ENCODE results near the gene KRT79.

Gene KRT79

DNA sequence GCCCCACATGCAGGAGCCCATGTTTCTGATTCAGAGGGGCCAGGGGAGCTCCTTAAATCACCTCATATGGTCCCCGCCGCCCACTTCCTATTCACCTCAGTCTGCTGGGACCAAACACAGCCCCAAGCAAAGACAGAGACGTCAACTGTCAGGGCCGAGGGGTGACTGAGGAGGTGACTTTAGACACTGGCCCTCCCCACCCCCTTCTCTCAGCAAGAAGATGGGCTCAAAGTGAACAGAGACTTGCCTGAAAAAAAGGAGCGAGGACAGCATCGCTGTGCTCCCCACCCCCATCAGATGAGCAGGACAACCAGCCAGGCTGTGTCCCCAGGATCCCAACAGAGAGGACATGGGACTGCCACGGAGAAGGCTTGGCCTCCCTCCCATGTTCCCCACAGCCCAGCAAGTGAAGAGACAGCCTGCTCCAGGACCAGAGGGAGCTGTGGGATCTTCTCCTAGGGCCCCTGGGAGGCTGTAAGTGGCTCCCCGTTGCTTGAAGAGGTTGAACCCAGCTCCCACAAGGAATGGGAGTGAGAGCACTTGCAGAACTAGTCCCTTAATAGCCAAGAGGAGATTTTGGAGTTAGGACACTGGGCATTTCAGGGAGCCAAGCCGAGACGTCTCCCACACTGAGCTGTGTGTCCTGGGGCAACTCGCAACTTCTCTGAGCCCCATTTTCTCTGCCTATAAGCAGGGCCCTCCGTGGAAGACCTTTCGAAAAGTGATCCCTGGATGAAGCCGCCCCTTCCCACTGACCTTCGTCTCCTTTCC lies 1.3 kb upstream of the KRT79 start:
- DNase-seq (ENCODE audit: low read depth, low spot score): no peak

DNA sequence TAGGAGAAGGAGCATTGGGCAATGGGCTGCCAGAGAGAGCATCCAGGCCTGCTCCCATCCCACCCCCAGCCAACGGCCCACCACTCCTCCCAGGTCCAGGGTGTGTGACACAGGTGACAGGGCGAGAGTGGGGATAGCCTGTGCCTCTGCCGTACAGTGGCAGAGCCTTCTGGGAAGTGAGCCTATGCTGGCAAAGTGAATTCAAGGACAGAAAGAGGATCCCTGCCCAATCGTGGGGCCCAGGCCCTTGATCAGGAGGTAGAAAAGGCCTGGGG lies 553 bp upstream of the KRT79 start:
- no peak for DNase-seq (ENCODE audit: low read depth, low spot score)

DNA sequence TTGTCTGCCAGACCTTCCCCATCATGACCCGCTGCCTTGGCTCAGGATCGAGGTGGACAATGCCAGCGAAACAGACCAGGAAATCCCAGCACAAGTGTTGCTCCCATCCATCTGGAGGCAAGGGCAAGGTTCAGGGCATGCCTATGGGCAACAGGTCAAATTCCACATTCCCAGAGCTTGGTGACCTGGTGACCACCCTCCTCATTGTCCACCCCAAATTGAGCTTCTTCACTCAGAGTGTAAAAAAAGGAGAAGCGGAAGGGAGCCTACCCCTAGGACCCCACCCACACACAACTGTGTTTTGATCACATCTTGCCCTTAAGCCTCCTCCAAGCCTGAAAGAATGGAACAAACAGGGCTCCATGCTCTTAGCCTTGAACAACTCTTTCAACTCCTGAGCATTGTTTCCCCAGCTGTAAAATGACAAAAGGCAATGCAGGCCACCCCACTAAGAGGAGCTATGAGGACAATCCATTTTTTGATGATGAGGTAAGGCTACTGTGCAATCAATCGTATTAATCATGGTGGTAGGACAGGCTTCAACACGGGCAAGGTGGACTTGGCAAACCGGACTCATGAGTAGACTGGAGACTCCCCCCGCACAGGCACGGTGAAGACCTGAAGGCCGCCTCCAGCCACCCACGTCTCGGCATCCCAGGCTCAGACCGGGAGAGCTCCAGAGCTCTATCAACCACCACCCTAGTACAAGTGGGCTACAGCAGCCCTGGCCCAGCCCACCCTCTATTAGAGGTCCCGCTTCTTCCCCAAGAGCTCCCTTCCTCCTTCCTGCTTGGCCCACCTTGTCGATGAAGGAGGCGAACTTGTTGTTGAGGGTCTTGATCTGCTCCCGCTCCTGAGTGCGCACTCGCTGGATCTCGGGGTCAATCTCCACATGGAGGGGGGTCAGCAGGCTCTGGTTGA lies 866 bp downstream of the KRT79 start:
- DNase-seq (ENCODE audit: low read depth, low spot score): no peak

DNA sequence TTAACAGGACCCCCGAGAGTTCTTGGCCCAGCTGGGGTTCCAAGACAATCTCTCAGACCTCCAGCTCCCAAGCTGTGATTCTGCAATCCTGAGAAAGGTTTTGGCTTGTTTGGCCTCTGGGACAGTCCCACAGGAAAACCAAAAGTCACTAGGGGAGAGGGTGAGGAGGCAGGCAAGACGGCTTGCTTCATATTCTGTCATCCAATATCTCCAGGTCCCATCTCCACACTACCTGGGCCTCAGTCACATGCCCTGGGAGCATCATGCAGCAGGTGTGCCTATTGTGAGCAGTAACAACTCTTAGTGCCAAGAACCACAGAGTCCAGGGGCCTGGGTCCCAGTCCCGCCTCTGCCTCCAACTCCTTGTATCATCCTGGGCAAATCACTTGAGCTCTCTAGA lies 1.7 kb downstream of the KRT79 start:
- no peak for DNase-seq (ENCODE audit: low read depth, low spot score)

DNA sequence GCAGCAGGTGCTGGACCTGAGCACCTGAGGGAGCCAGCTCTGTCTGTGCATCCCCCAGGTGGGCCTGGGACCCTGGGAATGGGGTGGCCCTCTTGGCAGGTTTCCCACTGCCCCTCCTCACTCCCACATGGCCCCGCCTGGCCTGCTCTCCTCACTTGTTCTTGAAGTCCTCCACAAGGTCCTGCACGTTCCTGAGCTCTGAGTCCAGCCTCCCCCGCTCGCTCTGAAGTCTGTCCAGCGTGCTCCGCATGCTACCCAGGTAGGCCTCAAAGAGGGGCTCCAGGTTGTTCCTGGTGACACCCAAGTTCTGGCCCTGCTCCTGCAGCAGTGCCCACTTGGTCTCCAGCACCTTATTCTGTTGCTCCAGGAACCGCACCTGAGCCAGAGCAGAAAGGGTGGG lies 2.9 kb downstream of the KRT79 start:
- no peak for DNase-seq (ENCODE audit: low read depth, low spot score)

DNA sequence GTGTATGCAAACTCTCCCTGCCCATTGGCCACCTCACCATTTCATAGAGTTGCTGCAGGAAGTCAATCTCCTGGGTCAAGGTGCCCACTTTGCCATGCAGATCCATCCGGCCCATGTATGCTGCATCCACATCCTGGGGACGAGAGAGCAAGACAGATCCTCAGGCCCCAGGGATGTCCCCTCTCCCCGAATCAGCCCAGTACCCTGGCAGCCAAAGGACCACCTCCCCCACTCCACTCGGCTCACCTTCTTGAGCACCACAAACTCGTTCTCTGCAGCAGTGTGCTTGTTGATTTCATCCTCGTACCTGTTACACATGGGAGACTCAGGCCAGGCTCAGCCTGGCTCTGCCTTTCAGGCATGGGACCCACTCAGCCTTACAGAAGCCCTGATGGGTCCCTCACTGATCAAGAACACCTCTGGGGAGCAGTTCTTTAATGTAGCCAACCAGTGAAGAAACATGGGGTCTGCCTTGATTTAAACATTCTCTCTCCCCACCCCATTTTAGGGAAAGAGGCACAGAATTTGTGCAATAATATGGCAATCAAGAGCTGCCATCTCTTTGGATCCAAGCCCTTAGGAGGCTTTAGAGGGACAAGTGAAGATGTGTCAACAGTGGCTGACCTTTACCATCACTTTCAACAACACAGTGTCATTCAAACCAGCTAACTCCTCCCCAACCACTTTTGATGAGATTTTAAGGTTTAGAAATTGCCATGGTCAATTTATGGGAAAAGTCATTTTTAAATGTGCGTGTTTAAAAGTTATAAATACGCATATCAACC lies 3.9 kb downstream of the KRT79 start:
- no peak for DNase-seq (ENCODE audit: low read depth, low spot score)

DNA sequence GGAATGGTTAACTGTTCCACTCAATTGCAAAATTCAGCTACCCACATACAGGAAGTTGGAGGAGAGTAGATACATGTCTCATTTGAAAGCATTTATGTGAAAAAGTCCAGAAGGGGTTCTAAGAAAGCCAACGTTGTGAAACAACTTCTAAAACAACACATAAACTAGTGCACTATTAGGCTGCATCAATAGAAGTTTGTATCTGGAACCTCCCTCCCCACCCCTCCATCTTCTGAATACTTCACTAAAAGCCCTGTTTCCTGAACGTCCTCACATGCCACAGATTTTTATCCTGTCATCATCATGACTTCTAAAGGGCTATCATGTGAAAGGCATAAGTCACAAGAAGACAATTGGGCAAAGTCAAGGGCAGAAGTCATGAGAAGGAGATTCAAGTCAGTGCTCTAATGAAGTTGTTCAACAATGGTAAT lies 5.5 kb downstream of the KRT79 start:
- no peak for DNase-seq (ENCODE audit: low read depth, low spot score)

DNA sequence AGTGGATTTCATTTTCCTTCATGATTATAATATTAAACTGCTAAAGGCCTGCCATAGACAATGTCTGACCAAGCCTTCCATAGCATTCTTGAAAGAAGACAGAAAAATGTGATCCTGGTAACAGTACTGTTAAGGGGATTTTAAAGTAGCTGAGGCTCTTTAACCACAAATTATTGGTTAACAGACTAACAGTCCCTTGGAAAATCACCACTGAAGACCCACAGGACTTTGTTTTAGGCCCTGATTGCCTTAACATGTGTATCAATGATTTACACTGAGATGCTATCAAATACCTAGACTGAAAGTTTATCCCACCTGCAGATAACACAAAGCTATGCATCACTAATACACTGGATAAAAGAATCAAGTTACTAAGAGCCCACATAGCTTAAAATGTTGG lies 6.0 kb downstream of the KRT79 start:
- no peak for DNase-seq (ENCODE audit: low read depth, low spot score)

DNA sequence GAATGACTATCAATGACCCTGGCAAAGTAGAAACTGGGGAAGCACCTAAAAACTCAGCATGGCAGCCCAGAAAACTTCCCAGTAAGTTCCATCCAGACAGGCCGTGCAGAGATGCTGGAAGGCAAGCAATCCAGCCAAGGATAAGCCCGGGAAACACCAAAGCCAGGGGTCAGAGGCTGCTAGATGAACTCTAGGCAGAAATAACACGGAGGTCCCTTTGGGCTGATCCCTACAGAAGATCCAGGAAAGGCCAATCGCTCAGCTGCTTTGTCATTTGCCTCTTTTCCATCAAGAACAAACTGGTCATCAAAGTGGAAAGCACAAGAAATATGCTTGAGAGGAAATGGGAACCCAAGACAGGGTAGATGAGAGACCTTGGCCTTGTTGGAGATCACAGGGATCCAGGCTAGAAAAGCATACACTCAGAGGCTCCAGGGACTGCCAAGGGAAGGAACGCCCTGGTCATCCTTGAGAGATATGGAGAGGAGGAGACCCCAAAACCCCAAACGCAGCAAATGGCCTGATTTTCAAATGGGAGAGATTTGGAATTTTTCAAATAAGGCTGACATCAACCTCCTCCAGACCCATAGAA lies 6.5 kb downstream of the KRT79 start:
- DNase-seq (ENCODE audit: low read depth, low spot score): no peak

DNA sequence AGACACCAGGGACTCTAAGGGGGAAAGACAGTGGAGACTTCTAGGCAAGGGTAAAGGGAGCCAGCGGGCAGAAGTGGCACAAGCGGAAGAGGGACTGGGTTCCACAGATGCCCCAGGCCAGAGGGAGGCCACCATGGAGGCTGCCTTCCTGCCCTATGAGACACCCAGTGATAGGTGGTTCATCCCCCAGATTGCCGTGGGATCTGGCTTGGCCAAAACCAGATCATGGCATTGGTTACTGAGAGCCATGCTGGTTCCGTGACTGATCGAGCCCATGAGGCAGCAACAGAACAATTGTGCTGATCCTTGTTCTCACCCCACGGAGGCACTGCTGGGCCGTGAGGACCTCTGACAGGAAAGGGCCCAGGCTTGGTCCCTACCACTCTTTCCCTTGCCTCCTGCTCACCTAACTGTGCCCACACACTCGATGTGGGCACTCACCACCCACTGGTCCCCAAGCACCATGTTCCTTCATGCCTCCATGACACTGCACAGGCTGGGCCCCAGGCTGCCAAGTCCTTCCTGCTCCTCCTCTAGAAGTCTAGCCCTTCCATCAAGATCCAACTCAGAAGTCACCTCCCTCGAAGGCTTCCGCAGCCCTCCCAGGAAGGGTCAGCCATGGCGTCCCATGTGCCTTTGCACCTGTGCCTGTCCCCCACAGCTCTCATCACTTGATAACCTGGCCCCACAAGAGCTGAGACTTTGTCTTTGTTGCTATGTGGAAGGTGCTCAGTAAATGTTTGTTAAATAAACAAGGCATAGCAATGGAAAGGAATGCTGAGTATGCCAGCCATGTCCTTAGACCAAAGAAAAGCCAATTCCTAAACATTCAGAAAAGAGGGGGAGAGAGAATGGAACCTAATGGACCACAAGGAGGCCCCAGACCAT lies 7.3 kb downstream of the KRT79 start:
- no peak for DNase-seq (ENCODE audit: low read depth, low spot score)

DNA sequence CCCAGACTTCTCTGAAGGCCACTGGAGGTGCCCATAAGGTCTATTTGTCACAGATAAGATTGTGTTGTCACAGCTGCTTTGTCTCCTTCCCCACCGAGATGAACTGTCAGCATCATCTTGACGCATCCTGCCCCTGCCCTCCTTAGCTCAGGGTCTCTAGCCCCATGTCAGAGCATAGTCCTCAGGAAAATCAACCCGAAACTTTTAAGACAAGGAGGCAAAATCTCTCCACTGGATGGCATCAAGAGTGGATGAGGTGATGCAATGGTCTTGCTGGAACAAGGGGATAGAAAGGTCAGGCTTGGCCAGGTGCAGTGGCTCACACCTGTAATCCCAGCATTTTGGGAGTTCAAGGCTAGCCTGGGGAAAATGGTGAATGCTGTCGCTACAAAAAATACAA lies 8.2 kb downstream of the KRT79 start:
- no peak for DNase-seq (ENCODE audit: low read depth, low spot score)

DNA sequence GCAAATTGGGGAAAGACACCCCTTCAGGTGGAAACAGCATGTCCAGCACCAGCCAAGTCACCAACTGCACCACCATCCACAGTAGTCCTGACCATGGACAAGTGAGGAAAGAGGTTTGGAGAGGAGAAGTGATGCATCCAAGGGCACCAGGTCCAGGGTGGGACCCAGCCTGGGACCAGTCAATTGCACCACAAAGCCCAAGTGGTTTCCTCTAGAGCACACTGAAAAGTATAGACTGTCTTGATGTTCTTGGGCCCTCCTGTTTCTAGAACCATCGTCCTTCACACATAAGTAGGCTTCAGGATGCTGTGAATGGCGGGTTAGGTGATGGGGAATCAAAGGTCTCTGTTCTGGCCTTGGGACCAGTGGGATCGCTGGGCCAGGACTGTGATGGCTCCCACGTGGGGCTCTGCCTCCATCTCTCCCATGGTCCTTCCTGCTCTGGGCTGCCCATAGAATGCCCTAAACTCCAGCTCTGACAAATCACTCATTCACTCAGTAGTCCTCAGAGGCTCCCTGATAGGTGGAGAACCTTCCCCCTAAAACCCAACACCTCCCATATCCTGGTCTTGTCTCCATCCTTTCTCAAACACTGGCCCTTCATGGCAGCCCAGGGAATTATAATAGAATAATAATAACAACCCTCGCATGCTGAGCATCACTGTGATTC lies 9.2 kb downstream of the KRT79 start:
- no peak for DNase-seq (ENCODE audit: low read depth, low spot score)

DNA sequence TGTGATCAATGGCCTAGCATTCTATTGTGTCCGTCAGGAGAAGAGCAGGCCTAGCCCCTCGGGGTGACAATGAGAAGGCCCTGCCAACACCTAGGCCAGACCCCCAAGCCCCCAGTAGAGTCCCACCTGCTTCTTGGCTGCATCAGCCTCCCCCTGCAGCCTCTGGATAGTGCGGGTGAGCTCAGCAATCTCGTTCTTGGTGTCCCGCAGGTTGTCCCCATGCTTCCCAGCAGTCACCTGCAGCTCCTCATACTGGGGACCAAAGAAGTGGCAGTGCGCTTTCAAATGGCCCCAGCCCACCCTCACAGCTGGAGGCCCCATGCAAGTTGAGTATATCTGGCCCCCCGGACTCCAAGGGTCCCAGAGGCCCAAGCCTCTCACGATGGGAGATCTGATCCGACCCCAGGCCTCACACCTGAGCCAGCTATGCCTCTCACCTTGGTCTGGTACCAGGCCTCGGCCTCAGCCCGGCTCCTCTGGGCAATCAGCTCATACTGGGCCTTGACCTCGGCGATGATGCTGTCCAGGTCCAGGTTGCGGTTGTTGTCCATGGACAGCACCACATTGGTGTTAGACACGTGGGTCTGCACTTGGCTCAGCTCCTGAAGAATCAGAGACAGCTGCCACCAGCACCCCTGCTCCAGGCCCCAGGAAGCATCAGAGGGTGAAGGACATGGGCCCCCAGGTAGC lies 10.2 kb downstream of the KRT79 start:
- no peak for DNase-seq (ENCODE audit: low read depth, low spot score)

DNA sequence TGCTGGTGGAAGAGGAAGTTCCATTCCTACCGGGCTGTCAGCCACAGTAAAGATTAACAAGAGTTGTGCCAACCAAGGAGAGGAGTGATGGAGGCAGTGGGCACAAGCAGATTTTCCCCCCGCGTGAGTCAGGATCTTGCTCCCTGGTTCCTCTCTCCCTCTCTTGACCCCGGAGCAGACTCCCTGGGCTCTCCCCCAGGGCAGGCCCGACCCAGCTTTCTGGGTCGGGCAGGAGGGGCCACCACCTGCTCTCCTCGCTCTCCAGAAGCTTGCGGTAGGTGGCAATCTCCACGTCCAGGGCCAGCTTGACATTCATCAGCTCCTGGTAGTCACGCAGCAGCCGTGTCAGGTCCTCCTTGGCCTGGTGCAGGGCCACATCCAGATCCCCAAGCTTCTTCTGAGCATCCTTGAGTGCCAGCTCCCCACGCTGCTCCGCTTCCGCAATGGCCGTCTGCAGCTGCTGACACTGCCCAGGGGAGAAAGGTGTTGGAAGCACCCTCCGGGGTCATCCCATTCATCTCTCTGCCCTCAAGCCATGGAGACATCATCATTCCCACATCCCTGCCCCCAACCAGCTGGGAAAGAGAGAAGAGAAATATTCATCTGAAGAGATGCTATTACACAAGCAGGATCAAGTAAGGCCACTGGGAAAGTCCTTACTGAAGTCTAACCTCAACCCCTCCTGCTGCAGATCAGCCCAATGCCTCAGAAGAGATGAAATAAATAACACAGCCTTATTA lies 11.2 kb downstream of the KRT79 start:
- DNase-seq (ENCODE audit: low read depth, low spot score): no peak

DNA sequence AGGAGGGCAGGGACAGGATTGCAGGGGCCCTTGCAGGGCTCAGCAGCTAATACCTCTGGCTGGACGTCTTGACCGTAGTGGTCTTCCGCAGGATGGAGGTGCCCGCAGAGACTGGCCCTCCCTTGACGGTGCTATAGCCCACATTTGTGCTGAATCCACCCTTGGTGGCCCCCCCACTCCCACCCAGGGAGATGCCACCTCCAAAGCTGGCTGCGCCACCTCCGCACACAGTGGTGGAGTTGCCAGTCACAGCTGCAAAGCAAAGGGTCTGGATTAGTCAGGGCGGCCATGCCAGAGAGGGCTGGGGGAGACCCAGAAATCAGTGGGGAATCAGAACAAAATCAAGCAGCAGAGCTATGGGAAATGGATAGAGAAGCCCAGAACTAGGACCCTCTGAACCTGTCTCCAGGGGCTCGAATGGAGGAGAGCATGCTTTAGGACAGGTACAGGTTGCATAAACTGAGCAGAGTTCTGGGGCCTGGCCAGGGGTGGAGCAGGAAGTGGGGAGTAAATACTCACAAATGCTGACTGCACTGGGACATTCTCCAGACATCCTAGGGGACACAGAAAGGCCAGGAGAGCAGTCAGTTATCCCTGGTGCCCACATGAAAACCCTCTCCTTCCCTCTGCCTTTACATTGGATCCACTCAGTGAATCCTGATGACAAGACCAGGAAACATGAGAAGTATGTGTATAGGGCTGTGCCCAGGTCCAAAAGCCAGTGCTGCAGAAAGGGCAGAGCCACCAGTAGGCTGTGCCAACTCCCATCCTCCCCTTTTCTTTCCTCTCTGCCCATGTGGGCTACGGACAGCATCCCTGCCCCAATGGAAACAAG lies 12.1 kb downstream of the KRT79 start:
- DNase-seq (ENCODE audit: low read depth, low spot score): no peak

DNA sequence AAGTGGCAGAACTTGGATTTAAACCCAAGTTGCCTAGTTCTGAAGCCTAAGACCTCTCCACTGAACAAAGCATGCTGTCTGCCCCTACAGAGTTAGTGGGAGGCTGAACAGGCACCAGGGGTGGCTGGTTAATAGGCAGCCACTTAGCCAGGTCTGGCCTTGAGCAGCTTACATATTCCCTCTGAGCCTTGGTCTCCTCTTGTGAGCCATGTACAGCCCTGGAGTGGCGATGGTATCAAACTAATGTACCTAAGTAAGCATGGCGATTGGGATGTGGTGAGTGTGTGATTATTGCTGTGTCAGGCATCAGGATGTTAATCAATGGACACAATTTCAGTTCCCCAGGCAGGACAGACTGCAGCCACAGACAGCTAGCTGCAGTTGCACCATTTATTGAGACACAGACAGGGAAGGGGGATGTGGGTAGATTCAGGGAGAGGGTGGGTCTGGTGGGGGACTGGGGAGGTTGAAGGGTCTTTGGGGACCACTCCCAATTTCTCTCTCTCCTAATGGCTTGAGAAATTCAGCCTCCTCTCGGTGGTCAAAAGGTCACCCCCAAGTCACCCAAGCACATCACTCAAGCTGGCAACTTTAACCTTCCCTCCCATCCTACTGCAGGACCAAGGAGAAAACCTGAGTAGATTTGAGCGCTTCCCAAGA lies 12.9 kb downstream of the KRT79 start:
- DNase-seq (ENCODE audit: low read depth, low spot score): no peak

DNA sequence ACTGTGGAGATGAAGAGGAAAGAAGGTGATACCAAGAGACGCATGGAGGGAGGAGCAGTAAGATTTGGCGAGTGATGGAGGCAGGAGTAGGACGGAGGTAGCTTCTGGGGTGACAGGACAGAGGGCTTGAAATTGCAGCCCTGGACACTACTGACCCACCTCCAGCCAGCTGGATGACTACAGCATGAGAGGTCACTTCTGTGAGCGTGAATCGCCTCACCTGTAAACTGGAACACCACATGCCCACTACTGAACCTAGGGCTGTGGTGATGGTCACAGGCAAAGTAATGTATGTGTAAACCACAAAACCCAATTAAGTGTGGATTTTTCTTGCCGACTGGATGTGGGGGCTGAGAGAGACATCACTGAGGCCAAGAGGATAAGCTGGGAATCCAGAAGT lies 13.6 kb downstream of the KRT79 start:
- DNase-seq (ENCODE audit: low read depth, low spot score): no peak
